Measurements from ENCODE around the gene RNF6.

DNA sequence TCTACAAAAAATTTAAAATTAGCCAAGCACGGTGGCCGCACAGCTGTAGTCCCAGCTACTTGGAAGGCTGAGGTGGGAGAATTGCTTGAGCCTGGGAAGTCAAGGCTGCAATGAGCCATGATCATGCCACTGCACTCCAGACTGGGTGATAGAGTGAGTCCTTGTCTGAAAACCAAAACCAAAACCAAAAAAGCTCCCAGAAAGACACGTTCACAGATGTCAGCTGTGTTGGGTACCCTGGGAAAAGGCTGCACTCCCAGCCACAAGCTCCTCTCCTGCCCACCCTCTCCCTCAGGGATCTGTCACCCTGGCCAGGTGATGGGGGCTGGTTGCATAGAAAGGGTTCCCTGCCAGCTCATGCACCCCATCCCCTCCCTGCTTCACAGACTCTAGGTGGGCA, 53.3 kb downstream of the RNF6 start:
- TF ChIP-seq, protein P1, sequence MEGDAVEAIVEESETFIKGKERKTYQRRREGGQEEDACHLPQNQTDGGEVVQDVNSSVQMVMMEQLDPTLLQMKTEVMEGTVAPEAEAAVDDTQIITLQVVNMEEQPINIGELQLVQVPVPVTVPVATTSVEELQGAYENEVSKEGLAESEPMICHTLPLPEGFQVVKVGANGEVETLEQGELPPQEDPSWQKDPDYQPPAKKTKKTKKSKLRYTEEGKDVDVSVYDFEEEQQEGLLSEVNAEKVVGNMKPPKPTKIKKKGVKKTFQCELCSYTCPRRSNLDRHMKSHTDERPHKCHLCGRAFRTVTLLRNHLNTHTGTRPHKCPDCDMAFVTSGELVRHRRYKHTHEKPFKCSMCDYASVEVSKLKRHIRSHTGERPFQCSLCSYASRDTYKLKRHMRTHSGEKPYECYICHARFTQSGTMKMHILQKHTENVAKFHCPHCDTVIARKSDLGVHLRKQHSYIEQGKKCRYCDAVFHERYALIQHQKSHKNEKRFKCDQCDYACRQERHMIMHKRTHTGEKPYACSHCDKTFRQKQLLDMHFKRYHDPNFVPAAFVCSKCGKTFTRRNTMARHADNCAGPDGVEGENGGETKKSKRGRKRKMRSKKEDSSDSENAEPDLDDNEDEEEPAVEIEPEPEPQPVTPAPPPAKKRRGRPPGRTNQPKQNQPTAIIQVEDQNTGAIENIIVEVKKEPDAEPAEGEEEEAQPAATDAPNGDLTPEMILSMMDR (conservative IDR thresholded peaks at IDR 0.05; ENCODE audit: low read length): no peak
- no peak for TF ChIP-seq EZH2phosphoT487 (IDR thresholded peaks at IDR 0.05; ENCODE audit: borderline replicate concordance, low read depth, low read length)

Data from OCI-LY7 (cell line).